Measurements from ENCODE around the gene FAM149A.

DNA sequence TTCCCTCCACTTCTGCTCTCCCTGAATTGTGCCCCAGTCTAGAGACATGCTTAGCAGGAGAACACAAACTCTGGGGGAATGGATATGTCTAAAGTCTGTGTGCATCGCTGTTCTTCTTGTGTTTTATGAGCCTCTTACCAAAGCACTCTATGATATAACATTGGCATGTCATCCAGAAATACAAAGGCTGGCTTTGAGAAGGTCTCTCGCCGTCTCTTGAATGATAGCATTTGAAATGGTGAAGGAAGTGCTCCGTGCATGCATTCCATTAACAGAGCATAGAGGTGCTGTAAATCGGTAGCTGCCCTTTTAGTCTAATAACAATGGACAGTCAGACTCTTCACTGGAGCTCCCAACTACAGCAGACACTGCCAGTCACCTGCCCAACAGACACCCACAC lies 7.1 kb upstream of the FAM149A start:
- TF ChIP-seq, protein P1, sequence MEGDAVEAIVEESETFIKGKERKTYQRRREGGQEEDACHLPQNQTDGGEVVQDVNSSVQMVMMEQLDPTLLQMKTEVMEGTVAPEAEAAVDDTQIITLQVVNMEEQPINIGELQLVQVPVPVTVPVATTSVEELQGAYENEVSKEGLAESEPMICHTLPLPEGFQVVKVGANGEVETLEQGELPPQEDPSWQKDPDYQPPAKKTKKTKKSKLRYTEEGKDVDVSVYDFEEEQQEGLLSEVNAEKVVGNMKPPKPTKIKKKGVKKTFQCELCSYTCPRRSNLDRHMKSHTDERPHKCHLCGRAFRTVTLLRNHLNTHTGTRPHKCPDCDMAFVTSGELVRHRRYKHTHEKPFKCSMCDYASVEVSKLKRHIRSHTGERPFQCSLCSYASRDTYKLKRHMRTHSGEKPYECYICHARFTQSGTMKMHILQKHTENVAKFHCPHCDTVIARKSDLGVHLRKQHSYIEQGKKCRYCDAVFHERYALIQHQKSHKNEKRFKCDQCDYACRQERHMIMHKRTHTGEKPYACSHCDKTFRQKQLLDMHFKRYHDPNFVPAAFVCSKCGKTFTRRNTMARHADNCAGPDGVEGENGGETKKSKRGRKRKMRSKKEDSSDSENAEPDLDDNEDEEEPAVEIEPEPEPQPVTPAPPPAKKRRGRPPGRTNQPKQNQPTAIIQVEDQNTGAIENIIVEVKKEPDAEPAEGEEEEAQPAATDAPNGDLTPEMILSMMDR (IDR thresholded peaks at IDR 0.05), result no peak
- TF ChIP-seq POLR2A (IDR thresholded peaks at IDR 0.05), result no peak

Data from tibial nerve (tissue), 3 donors.